ENCODE results near the gene CACNA1D.
A peak's percentile ranks its signal among the peaks of the same experiment; 100 is the strongest.
"Not testable (repeated sequence)": the region's sequence is repeated elsewhere in the genome, so short reads cannot be mapped to it uniquely, and the experiment has no call there.

Gene CACNA1D

DNA sequence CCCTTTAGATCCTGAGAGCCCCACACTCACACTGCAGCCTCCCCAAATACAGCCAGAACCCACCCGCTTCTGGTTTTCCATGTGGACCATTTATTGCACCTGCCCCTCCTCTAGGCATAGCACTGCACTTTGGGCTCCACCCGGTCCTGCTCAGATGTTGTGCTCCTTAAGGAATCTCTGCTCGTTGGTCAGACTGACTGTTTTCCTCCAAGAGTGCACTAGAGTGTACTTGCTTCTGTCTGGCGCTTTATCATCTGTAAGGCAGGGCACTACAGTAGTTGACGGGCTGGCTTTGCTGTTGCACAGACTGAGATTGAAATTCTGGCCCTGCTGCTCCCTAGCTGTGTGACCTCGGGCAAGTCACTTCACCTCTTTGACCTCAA is 124.1 kb downstream of the CACNA1D start:
- DNase-seq, result no peak

DNA sequence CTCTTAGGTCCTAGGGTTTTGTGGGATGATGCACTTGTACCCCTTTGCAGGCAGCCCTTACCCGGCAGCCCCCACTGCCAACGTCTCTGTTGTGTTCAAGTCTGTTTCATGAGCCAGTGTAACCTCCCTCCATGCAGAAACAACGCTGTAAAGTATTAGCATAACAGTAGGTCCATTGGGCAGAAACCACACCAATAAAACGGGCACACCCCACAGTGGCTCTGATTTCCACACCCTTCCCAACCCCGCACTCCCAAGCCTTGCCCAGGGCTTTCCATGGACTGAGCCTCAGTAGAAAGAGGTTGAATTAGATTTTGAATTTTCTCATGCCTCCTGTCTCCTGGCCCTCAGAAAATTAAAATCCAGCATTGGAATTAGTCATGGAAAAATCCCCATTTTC is 124.5 kb downstream of the CACNA1D start:
- no peak for DNase-seq

DNA sequence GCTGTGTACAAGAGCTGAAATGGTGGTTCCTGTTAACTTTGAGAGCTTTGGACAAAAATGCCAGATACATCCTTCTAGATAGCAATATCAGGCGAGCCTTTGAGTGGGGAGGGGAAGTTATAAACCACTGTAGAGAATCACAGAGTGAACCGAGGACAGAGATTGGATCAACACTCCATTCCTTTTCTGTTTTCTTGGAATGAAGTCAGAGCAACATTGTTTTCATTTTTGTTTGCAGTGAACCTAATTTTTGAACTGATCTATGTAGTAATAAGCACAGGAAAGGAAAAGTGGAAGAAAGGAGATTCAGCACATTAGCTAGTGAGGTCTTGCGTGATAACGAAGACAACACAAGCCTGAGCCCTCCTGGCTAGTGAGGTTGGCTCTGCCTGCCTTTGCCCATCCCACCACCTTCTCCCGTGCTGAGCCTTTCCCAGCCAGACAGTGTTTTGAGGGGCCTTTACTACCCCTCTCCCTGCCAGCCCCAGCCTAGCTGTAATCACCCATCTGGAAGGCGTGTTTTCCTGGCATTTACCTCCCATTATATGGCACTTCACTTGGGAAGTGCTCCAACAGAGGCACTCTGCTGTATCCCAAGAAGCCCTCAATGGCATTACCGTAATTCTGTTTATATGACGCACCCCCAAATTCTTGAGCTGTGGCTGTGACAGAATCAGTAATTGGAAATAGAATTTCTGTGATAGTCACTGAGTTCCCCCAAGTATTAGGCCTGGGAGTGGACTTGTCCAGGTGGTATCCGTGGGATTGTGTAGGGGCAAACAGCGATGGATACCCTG is 129.8 kb downstream of the CACNA1D start:
- DNase-seq, result peak; percentile 75

DNA sequence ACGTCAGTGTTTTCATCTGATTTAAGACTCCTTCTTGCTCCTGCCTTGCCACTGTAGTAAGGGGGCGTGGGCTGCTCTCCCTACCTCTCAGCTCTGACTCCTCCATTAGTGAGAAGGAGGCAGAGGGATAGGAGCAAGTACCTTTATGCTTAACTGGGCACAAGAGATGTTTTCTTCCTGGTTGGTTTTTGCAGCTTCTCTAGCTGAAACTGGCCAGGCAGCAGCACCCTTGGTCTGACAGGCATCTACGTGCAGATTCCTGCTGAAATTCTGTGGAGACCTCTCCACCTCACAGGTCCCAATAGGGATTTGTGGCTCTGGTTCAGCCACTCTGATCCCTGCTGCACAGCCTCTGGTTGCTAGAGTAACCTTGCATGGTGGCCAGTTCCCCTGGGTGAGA is 132.5 kb downstream of the CACNA1D start:
- no peak for DNase-seq

DNA sequence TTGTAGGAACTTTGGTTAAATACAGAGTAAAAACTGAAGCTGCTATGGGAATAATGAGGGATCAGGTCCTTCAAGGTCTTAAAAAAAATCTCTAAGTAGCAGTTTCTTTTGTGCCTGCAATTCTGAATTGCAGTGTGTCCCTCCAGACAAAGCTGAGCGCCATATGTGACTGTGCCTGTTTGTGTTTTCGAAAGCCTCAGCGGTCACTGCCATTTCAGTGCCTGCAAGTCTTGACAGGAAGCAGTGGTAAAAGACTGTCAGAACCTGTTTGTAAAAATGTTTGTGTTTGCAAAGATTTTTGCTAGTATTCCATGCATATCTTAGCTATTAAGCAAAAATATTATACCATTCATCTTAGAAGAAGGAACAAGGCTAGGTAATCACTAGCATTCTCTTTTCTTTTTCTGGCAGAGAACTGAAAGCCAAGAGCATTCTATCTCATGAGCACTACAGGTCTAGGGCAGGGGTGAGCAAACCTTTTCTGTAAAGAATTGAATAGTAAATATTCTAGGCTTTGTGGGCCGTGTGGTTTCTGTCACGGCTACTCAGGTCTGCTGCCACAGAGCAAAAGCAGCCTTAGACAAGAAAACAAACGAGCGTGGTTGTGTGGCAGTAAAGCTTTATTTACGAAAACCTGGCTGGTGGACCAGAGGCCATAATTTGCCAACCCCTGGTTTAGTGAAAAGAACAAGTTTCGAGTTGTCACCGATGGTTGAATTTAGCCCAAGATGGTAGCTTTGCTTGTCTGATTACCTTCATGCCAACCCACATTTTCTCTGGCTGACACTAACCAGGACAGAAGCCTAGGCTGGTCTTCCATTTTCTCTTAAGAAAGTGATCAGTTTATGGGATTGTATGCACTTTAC is 134.4 kb downstream of the CACNA1D start:
- DNase-seq, result no peak

DNA sequence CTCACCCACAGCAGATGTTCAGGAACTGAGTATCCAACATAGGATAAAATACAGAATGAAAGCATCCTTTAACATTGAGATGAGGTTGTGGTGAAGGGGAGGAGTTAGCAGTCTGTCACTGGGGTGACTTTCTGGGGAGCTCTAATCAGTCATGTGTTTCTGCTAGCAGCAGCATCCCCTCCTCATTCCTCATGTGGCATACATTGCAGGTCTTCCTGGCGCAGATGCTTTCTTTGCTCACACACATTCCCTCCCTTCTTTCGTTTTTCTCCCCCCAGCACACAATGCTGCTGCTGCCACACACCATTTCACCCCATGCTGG is 135.0 kb downstream of the CACNA1D start:
- DNase-seq, result no peak

DNA sequence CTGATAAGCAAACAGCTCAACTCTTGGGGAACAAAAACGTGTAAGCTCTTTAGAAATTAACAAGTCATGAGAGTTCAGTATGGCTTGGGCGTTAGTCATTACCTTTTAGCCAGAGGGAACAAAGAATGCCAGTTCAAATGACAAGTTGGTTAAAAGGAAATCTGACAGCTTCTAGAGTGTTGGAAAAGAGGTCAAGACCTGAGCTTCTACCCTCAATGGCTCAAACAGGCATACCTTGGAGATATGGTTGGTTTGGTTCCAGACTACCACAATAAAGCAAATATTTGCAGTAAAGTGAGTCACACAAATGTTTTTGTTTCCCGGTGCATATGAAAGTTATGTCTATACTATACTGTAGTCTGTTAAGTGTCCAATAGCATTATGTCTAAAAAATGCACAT is 136.1 kb downstream of the CACNA1D start:
- no peak for DNase-seq

DNA sequence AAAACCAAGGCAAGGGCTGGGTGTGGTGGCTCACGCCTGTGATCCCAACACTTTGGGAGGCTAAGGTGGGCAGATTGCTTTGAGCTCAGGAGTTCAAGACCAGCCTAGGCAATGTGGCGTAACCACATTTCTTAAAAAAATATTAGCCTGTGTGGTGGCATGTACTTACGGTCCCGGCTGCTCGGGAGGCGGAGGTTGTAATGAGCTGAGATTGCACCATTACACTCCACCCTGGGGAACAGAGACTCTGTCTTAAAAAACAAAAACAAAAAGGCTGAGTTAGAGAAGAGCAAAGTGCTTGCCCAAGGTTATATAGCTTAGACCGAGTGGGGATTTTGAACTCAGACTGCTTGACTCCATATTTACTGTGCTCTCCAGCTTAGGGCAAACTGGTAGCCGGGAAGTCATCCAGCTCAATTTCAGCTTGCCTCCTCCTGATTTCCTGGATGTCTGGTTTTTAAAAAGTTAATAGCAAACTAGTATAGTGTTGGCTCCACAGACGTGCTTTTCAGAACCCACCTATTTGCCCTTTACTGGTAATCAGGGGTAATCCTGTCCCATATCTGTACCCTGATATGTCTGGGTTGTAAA is 138.9 kb downstream of the CACNA1D start:
- no peak for DNase-seq

DNA sequence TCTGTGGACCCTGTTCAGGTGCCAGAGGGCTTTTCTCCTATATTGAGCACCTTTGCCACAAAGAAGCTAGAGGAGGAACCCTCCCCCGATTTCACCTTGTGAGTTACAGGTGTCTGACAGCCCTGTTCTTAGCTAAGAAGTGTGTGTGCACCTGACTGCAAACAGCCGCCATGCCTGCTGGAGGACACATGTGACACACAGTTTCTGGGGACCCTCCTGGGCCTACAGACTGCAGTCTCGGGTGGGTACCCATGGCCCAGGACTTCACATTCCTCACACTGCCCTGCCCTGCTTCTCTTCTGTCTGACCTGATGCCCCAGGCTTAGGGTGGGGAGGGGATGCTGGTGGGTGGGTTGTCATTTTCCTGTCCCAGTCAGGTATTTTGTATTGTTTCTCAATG is 140.6 kb downstream of the CACNA1D start:
- DNase-seq, result no peak

DNA sequence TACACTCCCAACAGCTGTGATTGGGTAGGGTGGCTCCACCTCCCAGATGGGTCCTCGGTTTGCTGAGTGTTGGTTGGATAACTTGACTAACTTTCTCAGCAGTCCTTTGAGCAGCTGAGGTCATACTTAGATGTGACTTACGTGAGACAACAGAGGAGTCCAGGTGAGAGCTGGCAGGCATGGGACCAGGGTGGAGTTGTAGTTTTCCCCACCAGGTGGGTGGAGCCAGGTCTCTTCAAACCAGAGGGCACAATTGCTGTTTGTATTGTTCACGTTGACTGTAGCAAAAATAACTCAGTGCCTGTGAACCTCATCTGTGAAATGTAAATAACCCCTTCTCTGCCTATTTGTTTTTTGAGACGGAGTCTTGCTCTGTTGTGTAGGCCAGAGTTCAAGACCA is 144.4 kb downstream of the CACNA1D start:
- DNase-seq, result not testable (repeated sequence)

DNA sequence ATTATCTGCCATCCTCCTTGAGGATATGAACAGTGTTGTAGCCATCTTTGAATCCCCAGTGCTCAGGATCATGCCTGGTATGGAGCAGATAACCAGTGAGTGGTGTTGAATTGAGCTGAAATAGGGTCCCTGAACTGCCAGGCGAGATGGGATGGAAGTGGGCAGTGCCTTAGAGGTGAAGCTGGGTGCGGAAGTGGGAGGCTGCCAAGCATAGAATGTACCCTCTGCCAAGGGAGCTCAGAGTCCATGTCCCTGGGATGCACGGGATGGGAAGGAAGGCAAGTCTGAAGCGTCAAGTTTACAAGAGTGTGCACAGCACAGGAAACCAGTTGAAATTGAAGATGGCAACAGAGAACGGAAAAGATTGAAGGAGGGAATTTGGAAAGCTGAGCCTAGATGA is 147.0 kb downstream of the CACNA1D start:
- no peak for DNase-seq

DNA sequence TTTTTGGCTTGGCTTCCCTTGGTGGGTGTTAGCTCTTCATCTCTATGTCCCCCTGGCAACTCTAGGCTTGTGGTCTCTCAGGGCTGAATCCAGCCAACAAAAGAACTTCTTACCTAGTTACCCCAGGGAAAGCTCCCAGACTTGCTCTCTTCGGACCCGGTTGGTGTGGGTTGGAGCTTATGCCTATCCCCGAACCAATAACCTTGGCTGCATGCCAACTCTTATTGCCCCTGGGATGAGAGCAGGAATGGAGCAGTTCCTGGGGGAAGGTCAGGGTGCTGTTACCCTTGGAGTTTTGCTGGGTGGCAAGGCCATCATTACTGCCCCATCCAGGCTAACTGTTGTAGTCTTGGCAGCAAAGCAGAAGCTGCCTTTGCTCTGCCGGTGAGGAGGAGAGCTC is 147.8 kb downstream of the CACNA1D start:
- DNase-seq, result no peak

DNA sequence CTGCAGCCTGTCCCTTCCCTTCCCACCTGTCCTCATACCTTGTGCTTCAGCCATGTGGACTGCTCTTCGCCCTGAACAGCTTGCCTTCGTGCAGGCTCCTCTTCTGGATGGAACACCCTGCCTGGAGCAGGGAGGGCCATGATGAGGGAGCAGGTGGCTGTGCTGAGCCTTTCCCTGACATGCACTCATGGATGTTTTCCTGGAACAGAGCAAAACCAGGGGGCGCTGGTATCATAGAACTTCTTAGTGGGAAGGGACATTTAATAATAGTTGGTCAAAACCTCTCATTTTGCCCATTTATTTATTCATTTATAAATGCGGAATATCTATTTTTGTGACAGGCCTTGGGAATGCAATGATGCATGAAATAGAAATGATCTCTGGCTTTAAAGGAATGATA is 149.3 kb downstream of the CACNA1D start:
- peak; percentile 44 for DNase-seq

DNA sequence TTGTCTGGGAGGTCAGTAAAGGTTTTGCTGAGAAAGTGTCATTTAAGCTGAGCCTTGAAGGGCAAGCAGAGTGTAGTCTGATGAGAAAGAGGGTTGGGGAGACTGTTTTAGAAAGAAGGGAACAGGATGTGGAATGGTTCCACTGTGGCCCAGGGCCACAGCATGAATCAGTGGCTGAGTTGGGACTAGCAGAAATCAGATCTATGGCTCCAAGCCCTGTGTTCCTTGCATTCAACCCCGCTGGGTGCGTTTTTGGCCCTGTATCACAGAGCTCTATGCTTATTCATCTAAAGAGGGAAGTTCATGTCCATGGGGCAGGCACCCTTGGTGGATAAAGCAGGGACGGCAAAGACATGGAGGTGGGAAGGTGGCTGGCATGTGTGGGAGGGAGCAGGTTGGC is 151.3 kb downstream of the CACNA1D start:
- no peak for DNase-seq

DNA sequence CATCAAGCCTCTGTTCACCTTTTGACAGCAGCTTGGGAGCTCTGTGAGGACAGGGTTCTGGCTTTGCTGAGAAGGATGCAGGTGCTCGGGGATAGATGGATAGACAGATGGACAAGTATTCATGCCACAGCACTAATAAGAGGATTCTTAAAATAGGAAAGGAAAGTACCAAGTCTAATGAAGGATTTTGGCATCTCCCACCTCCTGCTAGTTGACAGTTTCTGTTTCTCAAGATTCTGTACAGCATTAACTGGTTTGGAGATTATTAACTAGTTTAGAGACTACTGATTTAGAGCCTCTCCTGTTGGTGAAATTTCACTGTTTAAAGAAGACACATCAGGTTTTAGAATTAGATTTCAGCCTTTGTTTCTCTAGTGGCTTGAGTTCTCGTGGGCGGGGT is 152.3 kb downstream of the CACNA1D start:
- DNase-seq, result no peak

DNA sequence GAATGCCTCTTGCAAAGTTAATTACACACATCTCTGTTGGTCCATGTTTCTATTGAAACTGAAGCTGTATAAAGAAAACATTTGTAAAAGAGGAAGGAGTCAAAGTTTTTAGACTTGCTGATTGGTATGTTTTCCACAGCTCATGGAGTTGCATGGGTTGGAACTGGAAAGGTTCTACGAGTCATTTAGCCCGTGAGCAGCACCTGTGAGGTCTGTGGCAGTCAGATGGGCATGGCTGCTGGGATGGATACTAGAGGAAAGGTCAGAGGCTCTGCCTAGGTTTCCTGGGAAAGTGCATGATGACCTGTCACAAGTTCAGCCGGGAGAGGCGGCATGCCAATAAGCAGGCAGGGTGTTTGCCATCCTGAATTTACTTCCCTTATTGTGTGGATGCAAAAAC is 155.4 kb downstream of the CACNA1D start:
- no peak for DNase-seq

DNA sequence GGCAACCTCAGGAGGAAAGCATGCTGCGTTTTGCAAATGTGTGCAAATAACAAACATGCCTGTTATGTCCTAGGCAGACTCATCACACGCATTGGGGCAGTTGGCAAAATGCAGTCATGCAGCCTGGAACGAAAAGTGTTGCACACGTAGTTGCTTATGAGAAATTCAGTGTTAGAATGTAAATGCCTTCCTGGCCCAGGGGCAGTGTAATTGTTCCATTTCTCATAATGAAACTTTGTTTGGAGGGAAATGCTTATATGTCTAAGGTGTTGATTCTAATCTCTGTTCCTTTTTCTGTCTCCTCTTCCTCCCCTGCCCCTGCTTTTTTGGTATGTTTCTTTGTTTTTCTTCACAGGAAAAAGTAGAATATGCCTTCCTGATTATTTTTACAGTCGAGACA is 156.0 kb downstream of the CACNA1D start:
- DNase-seq, result no peak

DNA sequence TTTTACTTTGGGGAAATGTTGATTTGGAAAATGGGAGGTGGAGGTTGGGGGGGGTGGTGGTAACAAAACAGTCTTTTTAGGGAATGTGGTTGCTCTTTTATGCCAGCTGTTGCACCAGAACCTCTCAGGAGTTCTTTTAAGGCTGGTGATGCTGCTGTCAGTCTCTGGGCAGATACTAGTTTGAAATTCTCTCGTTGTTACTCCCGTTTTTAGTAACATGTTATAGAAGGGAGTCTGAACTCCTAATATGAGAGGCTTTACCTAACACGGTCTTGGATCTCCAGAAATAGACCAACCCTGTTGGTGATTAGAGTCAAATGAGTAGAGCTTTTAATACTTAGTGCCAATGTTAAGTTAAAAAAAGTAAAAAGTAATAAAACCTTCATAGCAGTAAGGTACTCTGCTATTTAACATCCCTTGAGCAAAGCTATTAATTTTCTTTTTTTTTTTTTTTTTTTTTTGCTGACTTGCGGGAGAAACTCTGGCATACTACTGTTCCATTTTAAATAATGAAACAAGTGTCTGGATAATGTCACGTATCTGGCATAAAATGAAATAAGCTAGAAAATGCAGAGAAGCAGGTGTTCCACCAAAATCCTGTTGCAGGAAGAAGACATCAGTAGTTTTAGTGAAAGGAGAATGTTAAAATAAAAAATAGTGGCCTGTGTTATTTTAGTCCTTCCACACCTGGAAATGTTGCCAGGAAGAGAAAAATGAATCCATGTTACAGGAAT is 156.7 kb downstream of the CACNA1D start:
- no peak for DNase-seq

DNA sequence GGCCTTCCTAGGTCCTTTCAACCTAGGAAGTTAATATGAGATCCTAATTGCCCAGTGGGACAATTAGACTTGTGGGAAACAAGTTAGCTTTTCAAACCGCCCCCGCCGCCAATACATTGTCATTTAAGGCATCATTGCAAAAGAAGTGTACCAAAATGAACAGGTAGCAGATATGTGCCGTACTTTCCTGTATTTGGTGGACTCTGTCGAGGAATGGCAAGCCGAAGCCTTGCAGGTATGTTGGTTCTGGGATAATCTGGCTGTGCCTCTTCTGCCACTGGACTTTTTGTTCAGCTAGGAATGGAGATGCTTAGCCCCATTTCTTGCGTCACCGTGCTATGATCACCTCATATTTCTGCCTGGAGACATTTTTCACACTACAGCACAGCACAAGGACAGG is 157.5 kb downstream of the CACNA1D start:
- DNase-seq, result no peak

DNA sequence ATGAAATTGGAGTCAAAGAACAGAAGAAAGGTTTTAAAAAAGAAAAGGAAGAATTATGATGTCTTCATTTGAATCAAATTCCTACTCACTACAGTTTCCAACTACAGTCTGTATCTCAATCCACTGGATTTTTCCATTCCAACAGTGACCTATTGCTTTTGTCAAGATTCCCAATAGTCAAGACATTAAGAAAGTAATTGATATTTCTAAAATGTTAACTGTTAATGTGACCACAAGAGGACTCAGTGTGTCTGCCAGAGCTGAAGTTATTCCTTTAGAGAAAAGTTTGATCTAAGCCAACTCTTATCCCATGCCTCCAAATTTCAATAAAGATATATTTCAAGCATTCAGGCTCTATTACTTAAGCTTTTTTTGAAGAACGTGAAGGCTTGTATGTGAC is 163.2 kb downstream of the CACNA1D start:
- DNase-seq, result no peak

DNA sequence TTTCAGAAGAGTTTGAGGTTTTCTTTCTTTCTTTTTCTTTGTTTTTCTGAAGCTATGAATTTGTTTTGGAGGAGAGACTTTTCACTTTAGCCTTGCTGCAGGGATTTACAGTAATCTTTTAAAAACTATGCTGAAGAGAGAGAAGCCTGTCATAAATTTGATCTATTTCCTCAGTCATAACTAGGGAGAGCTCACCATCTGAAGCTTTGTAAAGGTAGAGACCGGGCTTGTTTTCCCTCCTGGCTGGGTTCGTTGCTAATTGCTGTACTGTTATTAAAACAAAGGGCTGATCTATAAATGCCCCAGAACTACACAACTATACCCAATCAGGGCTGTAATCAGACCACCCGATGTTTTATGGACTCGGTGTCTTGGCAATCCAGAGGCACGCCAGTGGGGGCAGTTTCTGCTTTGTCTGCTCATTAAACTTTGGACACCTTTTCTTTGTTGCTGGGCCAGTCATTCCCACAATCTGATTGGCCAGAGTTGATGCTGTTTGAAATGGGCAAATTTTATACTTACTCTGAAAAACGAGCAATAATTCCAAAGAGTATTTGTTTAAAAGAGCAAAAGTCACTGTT is 164.3 kb downstream of the CACNA1D start:
- DNase-seq, result no peak

DNA sequence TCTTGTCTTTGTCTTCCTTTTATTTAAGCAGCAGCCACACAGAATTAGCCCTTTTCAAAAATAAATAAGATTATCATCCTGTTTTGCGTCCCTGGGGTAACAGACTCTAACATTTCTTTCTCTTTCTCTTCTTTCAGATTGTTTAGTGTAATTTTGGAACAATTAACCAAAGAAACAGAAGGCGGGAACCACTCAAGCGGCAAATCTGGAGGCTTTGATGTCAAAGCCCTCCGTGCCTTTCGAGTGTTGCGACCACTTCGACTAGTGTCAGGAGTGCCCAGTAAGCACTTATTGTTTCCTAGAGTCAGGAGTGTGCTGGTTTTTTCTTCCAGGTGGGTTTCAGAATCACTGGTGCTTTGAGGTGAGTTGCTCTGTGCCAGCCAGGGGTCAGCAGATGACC is 165.6 kb downstream of the CACNA1D start:
- DNase-seq, result no peak

DNA sequence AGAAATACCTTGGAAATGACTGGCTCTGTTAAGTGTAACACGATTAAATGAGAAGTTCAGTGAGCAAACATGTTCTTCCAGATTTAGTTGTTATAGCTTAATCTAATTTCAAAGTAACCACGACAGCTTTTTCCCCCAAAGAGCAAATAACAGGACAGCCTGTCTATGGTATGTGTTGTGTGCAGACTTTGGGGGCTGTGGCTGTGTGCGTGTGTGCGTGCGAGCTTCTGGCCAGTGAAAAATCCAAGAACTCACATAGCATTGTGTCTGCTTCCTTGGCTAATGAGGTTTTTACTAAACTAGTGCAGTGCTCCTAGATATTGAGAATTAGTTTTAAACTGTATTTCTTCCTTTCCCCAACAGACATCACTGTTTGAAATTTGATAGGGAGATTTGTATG is 167.1 kb downstream of the CACNA1D start:
- no peak for DNase-seq

Measured in NCI-H2227 treated with DMSO at 0.1 percent for 48 hours (cell line).